HepG2 (cell line): ENCODE results near the gene UBE2N. TPM values are rescaled to one million over a fixed set of nuclear protein-coding genes. Genes with fewer than 3 reads are reported as not detected.
A peak's percentile ranks its signal among the peaks of the same experiment; 100 is the strongest.

Source experiments
- ARHGAP35 ChIP-seq: sonication (generic); formaldehyde crosslinking; IDR thresholded peaks from 2 replicates; pipeline ENCODE4 v1.9.0; 2022; ENCODE audit warnings: mild to moderate bottlenecking, inconsistent platforms, moderate library complexity, missing genetic modification reagents, borderline replicate concordance
- CENPT ChIP-seq: sonication (generic); formaldehyde crosslinking; IDR thresholded peaks from 2 replicates; pipeline ENCODE4 v1.8.0; 2022; ENCODE audit warnings: low read depth, mild to moderate bottlenecking, moderate library complexity, missing genetic modification reagents
- FOSL2 ChIP-seq: sonication (generic); formaldehyde crosslinking; IDR thresholded peaks from 2 replicates; pipeline ENCODE4 v1.4.0; 2020; ENCODE audit warnings: missing genetic modification reagents
- GLI4 ChIP-seq: sonication (generic); formaldehyde crosslinking; IDR thresholded peaks from 2 replicates; pipeline ENCODE4 v1.5.1; 2020; ENCODE audit warnings: missing genetic modification reagents, mild to moderate bottlenecking, moderate library complexity, borderline replicate concordance
- HNF4G ChIP-seq, 2 experiments: sonication (generic) in 1 of 2; formaldehyde crosslinking in 1 of 2; IDR thresholded peaks; 2 replicates each; pipeline versions ENCODE4 v1.4.0 to v1.6.1; 2011 to 2020; ENCODE audit warnings: borderline replicate concordance in 2 of 2, low read depth in 2 of 2, mild to moderate bottlenecking in 2 of 2, low read length in 1 of 2, missing genetic modification reagents in 1 of 2, moderate library complexity in 1 of 2
- HNRNPL ChIP-seq: fragments of 200-400 bp; formaldehyde crosslinking; IDR thresholded peaks from 2 replicates; pipeline ENCODE4 v1.6.1; 2017; ENCODE audit warnings: mild to moderate bottlenecking, low read depth, low read length
- MAX ChIP-seq: IDR thresholded peaks from 2 replicates; pipeline ENCODE4 v1.6.1; 2012; ENCODE audit warnings: inconsistent platforms
- MYC ChIP-seq: sonication (generic); formaldehyde crosslinking; IDR thresholded peaks from 2 replicates; pipeline ENCODE4 v1.9.0; 2021; ENCODE audit warnings: missing genetic modification reagents, borderline replicate concordance
- RBFOX2 ChIP-seq: fragments of 200-400 bp; formaldehyde crosslinking; IDR thresholded peaks from 2 replicates; pipeline ENCODE4 v1.6.1; 2017; ENCODE audit warnings: low read depth, mild to moderate bottlenecking, low read length
- SAFB2 ChIP-seq: sonication (generic); formaldehyde crosslinking; IDR thresholded peaks from 2 replicates; pipeline ENCODE4 v1.5.1; 2020; ENCODE audit warnings: missing genetic modification reagents, low read depth, mild to moderate bottlenecking, borderline replicate concordance
- STAG1 ChIP-seq: sonication (generic); formaldehyde crosslinking; IDR thresholded peaks from 2 replicates; pipeline ENCODE4 v1.4.0; 2020; ENCODE audit warnings: missing genetic modification reagents
- YY1 ChIP-seq: IDR thresholded peaks from 2 replicates; pipeline ENCODE4 v1.6.1; 2011; ENCODE audit warnings: low read length, low read depth, moderate library complexity, mild to moderate bottlenecking; ENCODE audit not compliant: insufficient read depth, insufficient replicate concordance
- ZMYM2 ChIP-seq: sonication (generic); formaldehyde crosslinking; IDR thresholded peaks from 2 replicates; pipeline ENCODE4 v1.8.0; 2022; ENCODE audit warnings: mild to moderate bottlenecking, missing genetic modification reagents
- ZNF235 ChIP-seq: sonication (generic); formaldehyde crosslinking; IDR thresholded peaks from 2 replicates; pipeline ENCODE4 v1.8.1; 2023; ENCODE audit warnings: mild to moderate bottlenecking, missing genetic modification reagents, borderline replicate concordance
- ZNF275 ChIP-seq: sonication (generic); formaldehyde crosslinking; IDR thresholded peaks from 2 replicates; pipeline ENCODE4 v1.8.0; 2022; ENCODE audit warnings: missing genetic modification reagents, mild to moderate bottlenecking, inconsistent platforms, borderline replicate concordance
- ZNF326 ChIP-seq: sonication (generic); formaldehyde crosslinking; IDR thresholded peaks from 2 replicates; pipeline ENCODE4 v1.4.0; 2020; ENCODE audit warnings: missing genetic modification reagents, borderline replicate concordance
- ZNF572 ChIP-seq: sonication (generic); formaldehyde crosslinking; IDR thresholded peaks from 2 replicates; pipeline ENCODE4 v1.5.1; 2020; ENCODE audit warnings: mild to moderate bottlenecking, missing genetic modification reagents
- ZNF761 ChIP-seq: sonication (generic); formaldehyde crosslinking; conservative IDR thresholded peaks from 2 replicates; pipeline ENCODE4 v1.4.0; 2020; ENCODE audit warnings: mild to moderate bottlenecking, missing genetic modification reagents
- ZNF883 ChIP-seq: sonication (generic); formaldehyde crosslinking; IDR thresholded peaks from 2 replicates; pipeline ENCODE4 v1.5.1; 2020; ENCODE audit warnings: mild to moderate bottlenecking, missing genetic modification reagents; ENCODE audit errors: not compliant biosample characterization
- ZSCAN30 ChIP-seq: sonication (generic); formaldehyde crosslinking; IDR thresholded peaks from 2 replicates; pipeline ENCODE4 v1.5.0; 2020; ENCODE audit warnings: mild to moderate bottlenecking, missing genetic modification reagents
- polyA plus RNA-seq, 8 experiments: library from polyadenylated mRNA; depleted of rRNA in 3 of 8; stranded (reverse) in 7 of 8; unstranded in 1 of 8; fragments of >200 nt; fragmentation: Illumina TruSeq in 4 of 8; extraction: Trizol in 4 of 8; gene quantifications; 2 replicates each; pipeline versions ENCODE4 v1.2.1 to v1.2.3, GENCODE V29; 2011 to 2016; ENCODE audit warnings: low read depth in 4 of 8, missing spikeins in 1 of 8, mixed read lengths in 1 of 8; ENCODE audit not compliant: insufficient read depth in 1 of 8
- total RNA-seq, 5 experiments: library from RNA; depleted of rRNA; stranded (reverse); fragments of >200 nt; fragmentation: Illumina TruSeq; extraction: Trizol; gene quantifications; 2 replicates each; pipeline ENCODE4 v1.2.3, GENCODE V29; 2016; ENCODE audit warnings: low read depth in 1 of 5
- TF ChIP-seq, protein P1 (sequence below): sonication (generic); formaldehyde crosslinking; IDR thresholded peaks from 2 replicates; pipeline ENCODE4 v1.4.0; 2020; ENCODE audit warnings: low read depth, mild to moderate bottlenecking, missing genetic modification reagents
- TF ChIP-seq, protein P2 (sequence below): sonication (generic); formaldehyde crosslinking; IDR thresholded peaks from 2 replicates; pipeline ENCODE4 v1.4.0; 2020; ENCODE audit warnings: missing genetic modification reagents

The UBE2N gene
- total and polyA plus RNA-seq, 2 of the 13 experiments (the other 11 are each of a cell fraction or from before 2014, with no cell fraction given), result 188 to 197 TPM

GRCh38 chr12:93467351-93468007, 25.7 kb upstream of the UBE2N start, which contains the start of gene MRPL42 (continued):
- peak; percentile 83; the same call in 1 of the 2 replicates for TF ChIP-seq ARHGAP35 (CRISPR knock-in tag)
- TF ChIP-seq YY1, result peak; percentile 97
- peak; percentile 95 for TF ChIP-seq MAX
- TF ChIP-seq SAFB2 (CRISPR knock-in tag), result peak; percentile 39; the same call in 1 of the 2 replicates
- peak; percentile 47 for TF ChIP-seq STAG1 (CRISPR knock-in tag)
- no peak for TF ChIP-seq ZNF235
- TF ChIP-seq ZNF326 (CRISPR knock-in tag), result no peak
- peak; percentile 90 for TF ChIP-seq ZNF883 (CRISPR knock-in tag)
- 0 out of 2 replicates have a peak, but pooled peaks have one; percentile 30 for TF ChIP-seq HNRNPL
- 0 out of 2 replicates have a peak, but pooled peaks have one; percentile 52 for TF ChIP-seq ZNF275
- peak; percentile 99 for TF ChIP-seq MYC (CRISPR knock-in tag)
- no peak for TF ChIP-seq CENPT (CRISPR knock-in tag)
- TF ChIP-seq ZSCAN30, result no peak
- TF ChIP-seq FOSL2, result peak; percentile 43; the same call in 1 of the 2 replicates
- TF ChIP-seq HNF4G (IDR thresholded peaks at IDR 0.05; ENCODE audit: borderline replicate concordance, low read depth, low read length), result 0 out of 2 replicates have a peak, but pooled peaks have one; percentile 51
- no peak for TF ChIP-seq HNF4G (CRISPR knock-in tag; IDR thresholded peaks at IDR 0.05; ENCODE audit: borderline replicate concordance, low read depth)
- TF ChIP-seq, protein P1, sequence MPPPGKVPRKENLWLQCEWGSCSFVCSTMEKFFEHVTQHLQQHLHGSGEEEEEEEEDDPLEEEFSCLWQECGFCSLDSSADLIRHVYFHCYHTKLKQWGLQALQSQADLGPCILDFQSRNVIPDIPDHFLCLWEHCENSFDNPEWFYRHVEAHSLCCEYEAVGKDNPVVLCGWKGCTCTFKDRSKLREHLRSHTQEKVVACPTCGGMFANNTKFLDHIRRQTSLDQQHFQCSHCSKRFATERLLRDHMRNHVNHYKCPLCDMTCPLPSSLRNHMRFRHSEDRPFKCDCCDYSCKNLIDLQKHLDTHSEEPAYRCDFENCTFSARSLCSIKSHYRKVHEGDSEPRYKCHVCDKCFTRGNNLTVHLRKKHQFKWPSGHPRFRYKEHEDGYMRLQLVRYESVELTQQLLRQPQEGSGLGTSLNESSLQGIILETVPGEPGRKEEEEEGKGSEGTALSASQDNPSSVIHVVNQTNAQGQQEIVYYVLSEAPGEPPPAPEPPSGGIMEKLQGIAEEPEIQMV (CRISPR knock-in tag), result no peak
- TF ChIP-seq GLI4 (CRISPR knock-in tag), result peak; percentile 61; the same call in 1 of the 2 replicates
- TF ChIP-seq, protein P2, sequence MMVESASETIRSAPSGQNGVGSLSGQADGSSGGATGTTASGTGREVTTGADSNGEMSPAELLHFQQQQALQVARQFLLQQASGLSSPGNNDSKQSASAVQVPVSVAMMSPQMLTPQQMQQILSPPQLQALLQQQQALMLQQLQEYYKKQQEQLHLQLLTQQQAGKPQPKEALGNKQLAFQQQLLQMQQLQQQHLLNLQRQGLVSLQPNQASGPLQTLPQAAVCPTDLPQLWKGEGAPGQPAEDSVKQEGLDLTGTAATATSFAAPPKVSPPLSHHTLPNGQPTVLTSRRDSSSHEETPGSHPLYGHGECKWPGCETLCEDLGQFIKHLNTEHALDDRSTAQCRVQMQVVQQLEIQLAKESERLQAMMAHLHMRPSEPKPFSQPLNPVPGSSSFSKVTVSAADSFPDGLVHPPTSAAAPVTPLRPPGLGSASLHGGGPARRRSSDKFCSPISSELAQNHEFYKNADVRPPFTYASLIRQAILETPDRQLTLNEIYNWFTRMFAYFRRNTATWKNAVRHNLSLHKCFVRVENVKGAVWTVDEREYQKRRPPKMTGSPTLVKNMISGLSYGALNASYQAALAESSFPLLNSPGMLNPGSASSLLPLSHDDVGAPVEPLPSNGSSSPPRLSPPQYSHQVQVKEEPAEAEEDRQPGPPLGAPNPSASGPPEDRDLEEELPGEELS (CRISPR knock-in tag), result 0 out of 2 replicates have a peak, but pooled peaks have one; percentile 36
- TF ChIP-seq ZMYM2 (CRISPR knock-in tag), result 0 out of 2 replicates have a peak, but pooled peaks have one; percentile 61
- peak; percentile 79 for TF ChIP-seq RBFOX2
- TF ChIP-seq ZNF572, result 0 out of 2 replicates have a peak, but pooled peaks have one; percentile 82
- TF ChIP-seq ZNF761, result peak; percentile 42; the same call in 1 of the 2 replicates
